HCT116 (cell line): ENCODE data around the gene MEI1. TPM values are rescaled to one million over a fixed set of nuclear protein-coding genes. Genes with fewer than 3 reads are reported as not detected.

ENCODE experiments used
- ATAC-seq: fragments of 200-7000 bp; cut with Tn5 transposase; 2 replicates; pipeline ENCODE4 v1.9.1; 2020; ENCODE audit warnings: mild to moderate bottlenecking, moderate library complexity
- BruUV-seq: library from RNA; stranded (reverse); fragments of 400-500 nt; replicated peaks from 2 replicates; lab custom pipeline; 2021; lab: Mats Ljungman, UMichigan
- CTCF ChIA-PET: fragments of 300-600 bp; sonication (Branson Sonifier 250); formaldehyde crosslinking; loops from one replicate; lab custom pipeline; 2021; ENCODE audit warnings: antibody characterized with exemption; lab: Charles Lee
- POLR2A ChIA-PET: fragments of 300-600, 350-600 bp; sonication (Branson Sonifier 250); formaldehyde crosslinking; loops from one replicate; lab custom pipeline; 2021; ENCODE audit warnings: antibody characterized with exemption; lab: Charles Lee
- RAD21 ChIA-PET, 2 experiments: fragments of 300-600 bp; sonication (Branson Sonifier 250); formaldehyde crosslinking; loops; one replicate each; lab custom pipeline; 2023; ENCODE audit warnings: low total read pairs in 2 of 2; ENCODE audit not compliant: uncharacterized antibody in 2 of 2, unreplicated experiment in 2 of 2, low non-redundant PET in 1 of 2; lab: Charles Lee
- DNase-seq: peaks from one replicate; pipeline ENCODE4 v3.0.0-alpha.2; 2010; ENCODE audit warnings: low read depth, low spot score
- H2AFZ ChIP-seq: fragments of 200-600 bp; shearing (Covaris generic), sonication (generic); 2 replicates; pipeline ENCODE4 v1.6.1; 2017; ENCODE audit warnings: low read depth, mixed run types, mixed read lengths, antibody characterized with exemption, low read length; ENCODE audit not compliant: poor library complexity, severe bottlenecking
- H3K27ac ChIP-seq: 2 replicates; pipeline ENCODE4 v1.5.1; 2012; ENCODE audit warnings: low read depth, low read length
- H3K27me3 ChIP-seq: fragments of 200-600 bp; sonication (generic); 2 replicates; pipeline ENCODE4 v1.6.1; 2016; ENCODE audit warnings: mixed run types, low read length, mixed read lengths; ENCODE audit not compliant: insufficient read depth
- H3K36me3 ChIP-seq, 2 experiments: fragments of 200-500 bp in 1 of 2; fragments of 200-600 bp in 1 of 2; sonication (Bioruptor generic) in 1 of 2; sonication (generic) in 1 of 2; 2 replicates each; pipeline versions ENCODE4 v1.5.1 to v1.6.1; 2014 to 2016; ENCODE audit warnings: low read length in 2 of 2, inconsistent platforms in 1 of 2, mixed read lengths in 1 of 2, mixed run types in 1 of 2; ENCODE audit not compliant: insufficient read depth in 2 of 2, control insufficient read depth in 1 of 2
- H3K4me1 ChIP-seq, 2 experiments: fragments of 200-600 bp in 1 of 2; sonication (generic) in 1 of 2; 2 replicates each; pipeline versions ENCODE4 v1.5.1 to v1.6.1; 2012 to 2017; ENCODE audit warnings: low read length in 2 of 2, inconsistent platforms in 1 of 2, mild to moderate bottlenecking in 1 of 2, mixed read lengths in 1 of 2, mixed run types in 1 of 2, moderate library complexity in 1 of 2; ENCODE audit not compliant: insufficient read depth in 2 of 2, control insufficient read depth in 1 of 2
- H3K4me2 ChIP-seq: fragments of 200-600 bp; sonication (generic); 2 replicates; pipeline ENCODE4 v1.6.1; 2017; ENCODE audit warnings: mixed run types, low read length, mixed read lengths
- H3K4me3 ChIP-seq, 2 experiments: fragments of 200-600 bp in 1 of 2; sonication (generic) in 1 of 2; replicated peaks in 1 of 2; 2 replicates each; pipeline ENCODE4 v1.5.1; 2011 to 2016; ENCODE audit warnings: low read length in 2 of 2, control low read depth in 1 of 2, low read depth in 1 of 2, mild to moderate bottlenecking in 1 of 2, mixed read lengths in 1 of 2, mixed run types in 1 of 2
- H3K79me2 ChIP-seq: fragments of 200-600 bp; sonication (generic); 2 replicates; pipeline ENCODE4 v1.6.1; 2017; ENCODE audit warnings: mild to moderate bottlenecking, mixed run types, low read length, moderate library complexity, mixed read lengths; ENCODE audit not compliant: insufficient read depth
- H3K9ac ChIP-seq: fragments of 200-600 bp; sonication (generic); 2 replicates; pipeline ENCODE4 v1.6.1; 2016; ENCODE audit warnings: low read length, mixed read lengths
- H3K9me2 ChIP-seq: fragments of 200-600 bp; sonication (generic), shearing (Covaris generic); 2 replicates; pipeline ENCODE4 v1.6.1; 2017; ENCODE audit warnings: mixed run types, mild to moderate bottlenecking, moderate library complexity; ENCODE audit not compliant: insufficient read depth
- H3K9me3 ChIP-seq, 2 experiments: fragments of 200-500 bp in 1 of 2; fragments of 200-600 bp in 1 of 2; sonication (Bioruptor generic) in 1 of 2; sonication (generic) in 1 of 2; 2 replicates each; pipeline ENCODE4 v1.6.1; 2014 to 2017; ENCODE audit warnings: low read length in 2 of 2, mixed read lengths in 2 of 2, inconsistent platforms in 1 of 2, low read depth in 1 of 2, mild to moderate bottlenecking in 1 of 2, mixed run types in 1 of 2, moderate library complexity in 1 of 2; ENCODE audit not compliant: control insufficient read depth in 1 of 2, insufficient read depth in 1 of 2
- H4K20me1 ChIP-seq: fragments of 200-600 bp; sonication (generic), shearing (Covaris generic); 2 replicates; pipeline ENCODE4 v1.6.1; 2017; ENCODE audit warnings: mixed run types, mild to moderate bottlenecking, moderate library complexity; ENCODE audit not compliant: insufficient read depth
- ATF3 ChIP-seq: IDR thresholded peaks from 2 replicates; pipeline ENCODE4 v1.6.1; 2012
- CBX3 ChIP-seq: IDR thresholded peaks from 2 replicates; pipeline ENCODE4 v1.6.1; 2012; ENCODE audit warnings: low read depth
- EGR1 ChIP-seq: IDR thresholded peaks from 2 replicates; pipeline ENCODE4 v1.6.1; 2012; ENCODE audit warnings: low read depth
- ELF1 ChIP-seq: IDR thresholded peaks from 2 replicates; pipeline ENCODE4 v1.6.1; 2012; ENCODE audit warnings: low read depth, borderline replicate concordance
- JUND ChIP-seq: IDR thresholded peaks from 2 replicates; pipeline ENCODE4 v1.6.1; 2012
- MAX ChIP-seq: IDR thresholded peaks from 2 replicates; pipeline ENCODE4 v1.6.1; 2012
- POLR2A ChIP-seq: IDR thresholded peaks from 2 replicates; pipeline ENCODE4 v1.7.0; 2011; ENCODE audit warnings: borderline replicate concordance; ENCODE audit not compliant: insufficient read depth, insufficient read length; ENCODE audit errors: extremely low read depth
- POLR2AphosphoS5 ChIP-seq: IDR thresholded peaks from 2 replicates; pipeline ENCODE4 v1.6.1; 2011; ENCODE audit warnings: mild to moderate bottlenecking, low read depth, low read length, moderate library complexity
- RAD21 ChIP-seq: IDR thresholded peaks from 2 replicates; pipeline ENCODE4 v1.6.1; 2012; ENCODE audit warnings: low read depth, mild to moderate bottlenecking
- SIN3A ChIP-seq: IDR thresholded peaks from 2 replicates; pipeline ENCODE4 v1.6.1; 2012; ENCODE audit warnings: low read depth
- SP1 ChIP-seq: IDR thresholded peaks from 2 replicates; pipeline ENCODE4 v1.6.1; 2012; ENCODE audit warnings: low read depth
- SRF ChIP-seq: IDR thresholded peaks from 2 replicates; pipeline ENCODE4 v1.6.1; 2012; ENCODE audit warnings: low read depth
- YY1 ChIP-seq: IDR thresholded peaks from 2 replicates; pipeline ENCODE4 v1.6.1; 2011; ENCODE audit warnings: low read length, low read depth, moderate library complexity, mild to moderate bottlenecking; ENCODE audit not compliant: insufficient replicate concordance; ENCODE audit errors: extremely low read depth
- ZFX ChIP-seq: fragments of 450-650 bp; IDR thresholded peaks from 2 replicates; pipeline ENCODE4 v1.6.1; 2017
- intact Hi-C: fragments of 100-400 bp; cut with micrococcal nuclease; formaldehyde crosslinking; loops from 2 replicates; pipeline ENCODE4 v1.10.0; 2022
- total RNA-seq: library from RNA; stranded (reverse); gene quantifications from one replicate; pipeline ENCODE4 v1.2.1, GENCODE V29; 2021; ENCODE audit not compliant: unreplicated experiment
- TF ChIP-seq, protein P1 (sequence below): IDR thresholded peaks from 2 replicates; pipeline ENCODE4 v1.6.1; 2012; ENCODE audit warnings: low read depth

MEI1 gene
- total RNA-seq, 1 experiment from 2014 or later = 0.64 TPM

DNA sequence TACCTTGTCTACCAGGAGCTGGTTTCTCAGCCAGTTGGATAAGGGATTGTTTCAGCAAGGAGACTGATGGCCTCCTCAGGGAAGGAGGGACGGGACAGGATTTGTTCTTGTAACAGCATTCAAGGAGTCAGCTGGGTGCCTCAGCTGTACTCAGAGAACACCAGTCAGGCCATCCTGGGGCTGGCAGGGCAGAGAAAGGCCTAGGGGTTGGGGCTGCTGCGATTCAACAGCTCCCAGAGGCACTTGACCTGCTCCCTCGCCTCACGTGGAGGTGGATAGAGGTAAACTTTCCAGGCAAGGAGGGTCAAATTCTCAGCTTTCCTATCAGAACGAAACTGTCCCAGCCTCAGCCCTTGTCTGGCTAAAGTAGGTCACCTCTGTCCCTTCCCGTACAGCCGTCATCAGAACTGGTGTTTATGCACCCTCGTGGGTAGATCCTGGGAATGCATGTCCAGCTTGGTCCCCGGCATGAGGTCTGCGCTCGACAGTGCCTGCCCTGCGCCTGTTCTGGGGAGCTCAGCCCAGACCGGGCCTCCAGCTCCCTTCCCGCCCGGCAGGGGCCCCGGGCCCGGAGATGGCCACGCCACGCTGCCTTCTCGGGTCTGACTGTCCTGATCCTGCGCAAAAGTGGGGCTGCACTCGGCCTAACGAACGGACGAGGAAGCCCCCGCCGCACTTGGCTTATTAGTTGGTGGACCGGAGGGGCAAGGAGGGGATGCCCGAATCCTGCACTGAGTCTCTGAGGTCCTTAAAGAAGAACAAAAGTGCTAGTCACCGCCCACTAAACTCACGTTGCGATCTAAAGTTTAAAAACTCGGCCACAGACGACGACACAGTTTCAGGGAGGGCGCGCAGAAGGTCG lies 100.4 kb downstream of the MEI1 start (continued):
- TF ChIP-seq, protein P1, sequence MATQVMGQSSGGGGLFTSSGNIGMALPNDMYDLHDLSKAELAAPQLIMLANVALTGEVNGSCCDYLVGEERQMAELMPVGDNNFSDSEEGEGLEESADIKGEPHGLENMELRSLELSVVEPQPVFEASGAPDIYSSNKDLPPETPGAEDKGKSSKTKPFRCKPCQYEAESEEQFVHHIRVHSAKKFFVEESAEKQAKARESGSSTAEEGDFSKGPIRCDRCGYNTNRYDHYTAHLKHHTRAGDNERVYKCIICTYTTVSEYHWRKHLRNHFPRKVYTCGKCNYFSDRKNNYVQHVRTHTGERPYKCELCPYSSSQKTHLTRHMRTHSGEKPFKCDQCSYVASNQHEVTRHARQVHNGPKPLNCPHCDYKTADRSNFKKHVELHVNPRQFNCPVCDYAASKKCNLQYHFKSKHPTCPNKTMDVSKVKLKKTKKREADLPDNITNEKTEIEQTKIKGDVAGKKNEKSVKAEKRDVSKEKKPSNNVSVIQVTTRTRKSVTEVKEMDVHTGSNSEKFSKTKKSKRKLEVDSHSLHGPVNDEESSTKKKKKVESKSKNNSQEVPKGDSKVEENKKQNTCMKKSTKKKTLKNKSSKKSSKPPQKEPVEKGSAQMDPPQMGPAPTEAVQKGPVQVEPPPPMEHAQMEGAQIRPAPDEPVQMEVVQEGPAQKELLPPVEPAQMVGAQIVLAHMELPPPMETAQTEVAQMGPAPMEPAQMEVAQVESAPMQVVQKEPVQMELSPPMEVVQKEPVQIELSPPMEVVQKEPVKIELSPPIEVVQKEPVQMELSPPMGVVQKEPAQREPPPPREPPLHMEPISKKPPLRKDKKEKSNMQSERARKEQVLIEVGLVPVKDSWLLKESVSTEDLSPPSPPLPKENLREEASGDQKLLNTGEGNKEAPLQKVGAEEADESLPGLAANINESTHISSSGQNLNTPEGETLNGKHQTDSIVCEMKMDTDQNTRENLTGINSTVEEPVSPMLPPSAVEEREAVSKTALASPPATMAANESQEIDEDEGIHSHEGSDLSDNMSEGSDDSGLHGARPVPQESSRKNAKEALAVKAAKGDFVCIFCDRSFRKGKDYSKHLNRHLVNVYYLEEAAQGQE = no peak
- TF ChIP-seq, all 23 proteins: peak for 0

GRCh38 chr22:41800348-41801146 lies 101.2 kb downstream of the MEI1 start, which contains the start of gene CCDC134:
Gene CCDC134, plus strand, starts transcription at chr22:41800679. Its CDS starts 8,212 bp downstream, at chr22:41808891.
- no peaks in the 10 kb centered on the region for H3K27me3 ChIP-seq
- peak within 1 kb of the TSS; percentile 78 for H3K4me2 ChIP-seq
- ChIA-PET CTCF (interaction anchor here (0.7 to 2.5 kb wide), 5 partner anchors 38 to 134 kb away, joined by 3 to 12 read pairs (median 3); no protein-coding TSS in a partner anchor), POLR2A (interaction anchor here (0.7 to 1.8 kb wide), 10 partner anchors 10 to 103 kb away, joined by 3 to 8 read pairs (median 4); partner anchors contain the start of gene SREBF2), RAD21 (interaction anchor here (0.7 to 1.1 kb wide), 3 partner anchors 54 to 103 kb away, joined by 3 to 4 read pairs (median 3); no protein-coding TSS in a partner anchor)
- TF ChIP-seq EGR1 (no peak), ZFX (peak; percentile 21; the same call in 1 of the 2 replicates), SIN3A (peak; percentile 82), RAD21 (no peak), ELF1 (no peak; the same call in 1 of the 2 replicates), MAX (peak; percentile 56; the same call in 1 of the 2 replicates), SP1 (peak; percentile 55), YY1 (no peak), CBX3 (0 out of 2 replicates have a peak, but pooled peaks have one; percentile 13), ATF3 (no peak), POLR2AphosphoS5 (peak; percentile 96), SRF (no peak), POLR2A (peak; percentile 93), JUND (no peak)
- no peaks in the 10 kb centered on the region for H3K9me3 ChIP-seq
- no peaks in the 10 kb centered on the region for H3K36me3 ChIP-seq
- H3K9ac ChIP-seq = peak within 1 kb of the TSS; percentile 85
- peaks cover 11 to 20% of the 10 kb centered on the region in 2 experiments for H3K4me1 ChIP-seq
- DNase-seq (peak; percentile 41), ATAC-seq (peak; percentile 99)
- H4K20me1 ChIP-seq = no peaks in the 10 kb centered on the region
- peak within 1 kb of the TSS; percentile 66 to 93 for H3K4me3 ChIP-seq
- intact Hi-C loops = no loop called here
- no peaks in the 10 kb centered on the region for H3K9me2 ChIP-seq
- TSS peak; percentile 74 for BruUV-seq
- H2AFZ ChIP-seq = no peak within 1 kb of the TSS
- H3K27ac ChIP-seq = peak within 1 kb of the TSS; percentile 82
- H3K79me2 ChIP-seq = peaks cover 36% of the 10 kb centered on the region
